ENCODE data around the gene PET100.

The PET100 gene

GRCh38 chr19:7654401-7654800, 24.8 kb downstream of the PET100 start:
- DNase-seq: no peak

GRCh38 chr19:7655581-7655980, 26.0 kb downstream of the PET100 start:
- no peak for DNase-seq

GRCh38 chr19:7657131-7657751, 27.6 kb downstream of the PET100 start:
- no peak for DNase-seq

GRCh38 chr19:7658219-7658686, 28.7 kb downstream of the PET100 start:
- DNase-seq: no peak

- DNase-seq: no peak
These were observed 32.3 kb downstream of the PET100 start for GRCh38 chr19:7661744-7662538.

- DNase-seq: no peak
These were observed 33.1 kb downstream of the PET100 start for GRCh38 chr19:7662657-7663056.

- DNase-seq: no peak
These were observed 34.1 kb downstream of the PET100 start for GRCh38 chr19:7663706-7664105.

GRCh38 chr19:7665076-7665475, 35.5 kb downstream of the PET100 start:
- peak; percentile 75 for DNase-seq

- DNase-seq: no peak
These were observed 39.2 kb downstream of the PET100 start, which contains the start of gene RETN for GRCh38 chr19:7668842-7669241. TSS of gene RETN (plus strand) at chr19:7669049. CDS start at chr19:7669327, 278 bp downstream.

GRCh38 chr19:7669641-7670040, 40.0 kb downstream of the PET100 start:
- no peak for DNase-seq

GRCh38 chr19:7670150-7670783, 40.7 kb downstream of the PET100 start:
- DNase-seq: no peak

- no peak for DNase-seq
These were observed 41.2 kb downstream of the PET100 start for GRCh38 chr19:7670790-7671189.

GRCh38 chr19:7672522-7672921, 42.9 kb downstream of the PET100 start:
- DNase-seq: no peak

GRCh38 chr19:7674010-7675005, 44.7 kb downstream of the PET100 start:
- DNase-seq: peak; percentile 24

GRCh38 chr19:7676376-7676775, 46.8 kb downstream of the PET100 start:
- no peak for DNase-seq

GRCh38 chr19:7676854-7677253, 47.3 kb downstream of the PET100 start, which contains the start of gene MCEMP1:
TSS of gene MCEMP1 (plus strand) at chr19:7677090. CDS start at chr19:7677121, 31 bp downstream.
- DNase-seq: no peak

- no peak for DNase-seq
These were observed 48.2 kb downstream of the PET100 start for GRCh38 chr19:7677669-7678311.

GRCh38 chr19:7678971-7679751, 49.6 kb downstream of the PET100 start:
- peak; percentile 12 for DNase-seq

GRCh38 chr19:7679771-7680605, 50.4 kb downstream of the PET100 start:
- no peak for DNase-seq
